ENCODE results near the gene TMEM219.
A peak's percentile ranks its signal among the peaks of the same experiment; 100 is the strongest.
"Not testable (repeated sequence)": the region's sequence is repeated elsewhere in the genome, so short reads cannot be mapped to it uniquely, and the experiment has no call there.

TMEM219 gene

DNA sequence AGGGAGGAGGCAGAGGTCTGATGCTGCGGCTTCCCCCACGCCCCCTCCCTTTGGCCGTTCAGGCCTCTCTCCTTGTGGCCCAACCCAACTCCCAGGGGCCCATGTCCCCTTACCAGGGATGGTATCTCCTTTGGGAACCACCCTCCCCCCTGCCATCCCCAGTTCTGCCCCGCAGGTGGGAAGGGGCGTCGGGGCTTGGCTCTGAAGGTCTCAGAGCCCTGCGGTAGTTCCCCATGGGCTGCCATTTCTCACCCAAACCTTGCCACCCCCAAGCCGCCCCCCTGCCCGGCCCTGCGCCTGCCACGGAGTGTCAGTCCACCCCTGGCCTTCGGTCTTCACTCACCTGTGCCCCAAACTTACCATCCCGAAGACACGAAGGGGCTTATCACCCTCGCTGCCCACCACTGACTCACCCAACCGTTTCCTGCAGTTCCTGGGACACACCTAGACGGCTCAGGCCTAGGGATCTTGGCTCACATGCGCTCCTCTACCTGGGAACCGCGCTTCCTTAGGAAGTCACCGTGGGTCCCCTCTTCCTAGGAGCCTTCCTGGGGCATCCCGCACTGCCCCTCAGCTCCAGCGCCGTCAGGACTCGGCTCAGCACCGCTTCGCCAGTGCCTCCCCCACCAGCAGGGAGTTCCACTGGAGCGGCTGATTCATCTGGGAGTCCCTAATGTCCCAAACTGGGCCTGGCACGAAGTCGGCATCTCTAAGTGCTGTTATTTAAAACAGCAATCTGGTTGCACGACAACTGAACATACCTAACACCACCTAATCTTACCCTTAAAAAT is 50.0 kb downstream of the TMEM219 start:
- no peak for DNase-seq

- DNase-seq, result not testable (repeated sequence)
Observed at GRCh38 chr16:30012598-30012997, 50.7 kb downstream of the TMEM219 start.

DNA sequence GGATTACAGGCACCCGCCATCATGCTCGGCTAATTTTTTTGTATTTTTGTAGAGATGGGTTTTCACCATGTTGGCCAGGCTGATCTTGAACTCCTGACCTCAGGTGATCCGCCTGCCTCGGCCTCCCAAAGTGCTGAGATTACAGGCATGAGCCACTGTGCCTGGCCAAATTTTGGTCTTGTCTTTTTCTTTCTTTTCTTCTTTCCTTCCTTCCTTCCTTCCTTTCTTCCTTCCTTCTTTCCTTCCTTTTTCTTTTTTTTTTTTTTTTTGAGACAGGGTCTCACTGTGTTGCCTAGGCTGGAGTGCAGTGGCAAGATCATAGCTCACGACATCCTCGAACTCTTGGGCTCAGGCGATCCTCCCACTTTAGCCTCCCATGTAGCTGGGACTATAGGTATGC is 53.6 kb downstream of the TMEM219 start:
- not testable (repeated sequence) for DNase-seq

DNA sequence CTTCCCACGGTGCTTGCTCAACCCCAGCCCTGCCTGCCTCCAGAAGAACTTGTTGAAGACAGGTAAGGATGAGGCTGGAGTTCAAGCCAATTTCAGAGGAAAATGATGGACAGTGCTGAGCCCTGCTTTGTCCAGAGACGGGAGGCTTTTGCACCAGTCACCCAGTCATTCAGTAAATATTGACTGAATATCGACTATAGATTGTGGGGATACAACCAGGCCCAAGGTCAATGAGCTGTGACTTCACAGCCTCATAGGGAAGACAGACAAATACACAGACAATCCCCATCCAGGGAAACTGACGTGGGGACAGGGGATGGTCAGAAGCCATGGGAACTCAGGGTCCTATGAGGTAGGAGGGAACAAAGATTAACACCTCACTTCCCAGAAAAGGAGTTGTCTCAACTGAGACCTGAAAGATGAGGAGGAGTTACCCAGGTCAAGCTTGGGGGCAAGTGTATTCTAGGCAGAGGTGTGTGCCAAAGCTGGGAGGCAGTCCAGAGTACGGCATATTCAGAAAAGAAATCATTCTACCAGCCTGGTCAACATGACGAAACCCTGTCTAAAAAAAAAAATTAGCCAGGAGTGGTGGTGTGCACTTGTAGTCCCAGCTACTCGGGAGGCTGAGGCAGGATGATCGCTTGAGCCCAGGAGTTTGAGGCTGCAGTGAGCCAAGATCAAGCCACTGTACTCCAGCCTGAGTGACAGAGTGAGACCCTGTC is 54.8 kb downstream of the TMEM219 start:
- no peak for DNase-seq

DNA sequence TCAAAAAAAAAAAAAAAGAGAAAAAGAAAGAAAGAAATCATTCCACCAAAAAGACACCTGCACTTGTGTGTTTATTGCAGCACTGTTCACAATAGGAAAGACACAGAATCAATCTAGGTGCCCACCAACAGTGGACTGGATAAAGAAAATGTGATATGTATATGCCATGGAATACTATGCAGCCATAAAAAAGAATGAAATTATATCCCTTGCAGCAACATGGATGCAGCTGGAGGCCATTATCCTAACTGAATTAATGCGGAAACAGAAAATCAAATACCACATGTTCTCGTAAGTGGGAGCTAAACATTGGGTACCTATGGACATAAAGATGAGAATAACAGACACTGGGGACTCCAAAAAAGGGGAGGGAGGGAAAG is 55.4 kb downstream of the TMEM219 start:
- DNase-seq, result no peak

GRCh38 chr16:30017937-30018336 is 56.1 kb downstream of the TMEM219 start:
- not testable (repeated sequence) for DNase-seq

DNA sequence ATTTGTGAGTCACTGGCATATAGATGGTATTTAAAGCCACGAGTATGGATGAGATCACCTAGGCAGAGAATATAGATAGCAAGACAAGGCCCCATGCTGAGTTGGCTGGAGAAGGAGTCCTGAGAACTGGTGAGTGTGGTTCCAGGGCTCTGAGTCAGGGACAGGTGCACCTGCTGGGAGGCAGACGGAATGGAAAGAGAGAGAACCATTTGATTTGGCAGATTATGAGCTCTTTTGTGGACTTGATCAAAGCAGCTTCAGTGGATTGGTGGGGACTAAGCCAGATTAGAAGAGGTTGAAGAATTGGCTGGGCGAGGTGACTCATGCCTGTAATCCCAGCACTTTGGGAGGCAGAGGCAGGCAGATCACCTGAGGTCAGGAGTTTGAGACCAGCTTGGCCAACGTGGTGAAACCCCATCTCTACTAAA is 56.9 kb downstream of the TMEM219 start:
- DNase-seq, result peak in 1 of 14 donors; percentile 70

All from C1 segment of cervical spinal cord (tissue), 14 donors.